ENCODE results near the gene ZNF74.

ZNF74 gene

GRCh38 chr22:20422271-20423007 is 28.5 kb downstream of the ZNF74 start:
- DNase-seq: no peak

GRCh38 chr22:20423008-20423905 is 29.3 kb downstream of the ZNF74 start:
- DNase-seq: no peak

- DNase-seq: no peak
These were observed 30.1 kb downstream of the ZNF74 start for GRCh38 chr22:20423906-20424551.

GRCh38 chr22:20424568-20424931 is 30.6 kb downstream of the ZNF74 start:
- no peak for DNase-seq

- DNase-seq: no peak
These were observed 31.1 kb downstream of the ZNF74 start for GRCh38 chr22:20424932-20425565.

GRCh38 chr22:20425566-20426258 is 31.8 kb downstream of the ZNF74 start:
- DNase-seq: no peak

- DNase-seq: no peak
These were observed 32.3 kb downstream of the ZNF74 start for GRCh38 chr22:20426259-20426615.

GRCh38 chr22:20427104-20427944 is 33.4 kb downstream of the ZNF74 start:
- no peak for DNase-seq

- DNase-seq: no peak
These were observed 34.0 kb downstream of the ZNF74 start for GRCh38 chr22:20427945-20428417.

- no peak for DNase-seq
These were observed 34.7 kb downstream of the ZNF74 start for GRCh38 chr22:20428496-20429253.

- peak; percentile 65 for DNase-seq
These were observed 35.5 kb downstream of the ZNF74 start for GRCh38 chr22:20429254-20430100.

GRCh38 chr22:20430101-20430719 is 36.3 kb downstream of the ZNF74 start:
- no peak for DNase-seq

GRCh38 chr22:20430720-20431510 is 37.0 kb downstream of the ZNF74 start:
- DNase-seq: no peak

GRCh38 chr22:20431511-20432192 is 37.7 kb downstream of the ZNF74 start:
- DNase-seq: no peak

- no peak for DNase-seq
These were observed 38.3 kb downstream of the ZNF74 start for GRCh38 chr22:20432244-20432686.

- DNase-seq: no peak
These were observed 39.2 kb downstream of the ZNF74 start for GRCh38 chr22:20433191-20433590.

- DNase-seq: no peak
These were observed 39.8 kb downstream of the ZNF74 start for GRCh38 chr22:20433686-20434241.
